Breast epithelium (tissue), 4 donors: ENCODE measurements around the gene TRPV4. TPM values are rescaled to one million over a fixed set of nuclear protein-coding genes. Genes with fewer than 3 reads are reported as not detected.

Experiments used
- DNase-seq, 2 donors: peaks; one replicate each; pipeline ENCODE4 v3.0.0-alpha.2; 2019; ENCODE audit warnings: low spot score in 2 of 2
- H3K27ac ChIP-seq, 2 donors: fragments of 200-600 bp; sonication (generic) in 1 of 2; one replicate each; pipeline ENCODE4 v1.5.1; 2016 to 2019; ENCODE audit warnings: mild to moderate bottlenecking in 1 of 2
- H3K27me3 ChIP-seq, 2 donors: fragments of 200-600 bp; sonication (generic) in 1 of 2; one replicate each; pipeline versions ENCODE4 v1.5.1 to v1.6.0; 2017 to 2019; ENCODE audit warnings: control low read depth in 1 of 2, mild to moderate bottlenecking in 1 of 2
- H3K36me3 ChIP-seq: fragments of 200-600 bp; one replicate; pipeline ENCODE4 v1.5.1; 2019
- H3K4me1 ChIP-seq, 2 donors: fragments of 200-600 bp; sonication (generic); one replicate each; pipeline ENCODE4 v1.5.1; 2016 to 2019; ENCODE audit warnings: control low read depth in 1 of 2
- H3K4me3 ChIP-seq, 3 donors: fragments of 200-600 bp; sonication (generic); 1 replicate in 2 of 3; 2 replicates in 1 of 3; pipeline ENCODE4 v1.5.1; 2016 to 2019; ENCODE audit warnings: mild to moderate bottlenecking in 3 of 3, moderate library complexity in 2 of 3
- H3K9me3 ChIP-seq, 2 donors: fragments of 200-600 bp; sonication (generic) in 1 of 2; one replicate each; pipeline ENCODE4 v1.5.1; 2016 to 2019; ENCODE audit warnings: control low read depth in 1 of 2
- POLR2A ChIP-seq: fragments of 450-650 bp; IDR thresholded peaks from one replicate; pipeline ENCODE4 v1.6.1; 2016; ENCODE audit warnings: antibody characterized with exemption, mild to moderate bottlenecking, moderate library complexity
- POLR2AphosphoS5 ChIP-seq, 3 donors: sonication (generic); formaldehyde crosslinking; IDR thresholded peaks; one replicate each; pipeline ENCODE4 v1.6.1; 2017; ENCODE audit warnings: antibody characterized with exemption in 3 of 3
- intact Hi-C: fragments of 100-400 bp; cut with DNase I; formaldehyde crosslinking; loops from one replicate; pipeline ENCODE4 v1.15.1; 2023; ENCODE audit warnings: low total_unique reads
- total RNA-seq, 3 donors: library from RNA; depleted of rRNA; stranded (reverse); fragments of >200 nt; gene quantifications; one replicate each; pipeline ENCODE4 v1.1.0, GENCODE V29; 2016
- TF ChIP-seq, protein P1 (sequence below), 3 donors: fragments of 450-650 bp; IDR thresholded peaks; one replicate each; pipeline ENCODE4 v1.5.1; 2016 to 2017; ENCODE audit warnings: antibody characterized with exemption in 3 of 3, mild to moderate bottlenecking in 3 of 3, moderate library complexity in 3 of 3

Gene TRPV4
- total RNA-seq, 3 donors from 2014 or later = 0.64 to 6.4 (median 2.0) TPM

GRCh38 chr12:109845824-109846205 is 12.6 kb upstream of the TRPV4 start:
- DNase-seq = no peak
- Histone ChIP-seq H3K4me3 (peak overlapping the region in 1 of 3 donors; percentile 58), H3K27me3 (no peaks in the 10 kb centered on the region), H3K36me3 (no peaks in the 10 kb centered on the region), H3K9me3 (no peaks in the 10 kb centered on the region), H3K4me1 (no peaks in the 10 kb centered on the region), H3K27ac (no peak overlapping the region)
- TF ChIP-seq, protein P1, sequence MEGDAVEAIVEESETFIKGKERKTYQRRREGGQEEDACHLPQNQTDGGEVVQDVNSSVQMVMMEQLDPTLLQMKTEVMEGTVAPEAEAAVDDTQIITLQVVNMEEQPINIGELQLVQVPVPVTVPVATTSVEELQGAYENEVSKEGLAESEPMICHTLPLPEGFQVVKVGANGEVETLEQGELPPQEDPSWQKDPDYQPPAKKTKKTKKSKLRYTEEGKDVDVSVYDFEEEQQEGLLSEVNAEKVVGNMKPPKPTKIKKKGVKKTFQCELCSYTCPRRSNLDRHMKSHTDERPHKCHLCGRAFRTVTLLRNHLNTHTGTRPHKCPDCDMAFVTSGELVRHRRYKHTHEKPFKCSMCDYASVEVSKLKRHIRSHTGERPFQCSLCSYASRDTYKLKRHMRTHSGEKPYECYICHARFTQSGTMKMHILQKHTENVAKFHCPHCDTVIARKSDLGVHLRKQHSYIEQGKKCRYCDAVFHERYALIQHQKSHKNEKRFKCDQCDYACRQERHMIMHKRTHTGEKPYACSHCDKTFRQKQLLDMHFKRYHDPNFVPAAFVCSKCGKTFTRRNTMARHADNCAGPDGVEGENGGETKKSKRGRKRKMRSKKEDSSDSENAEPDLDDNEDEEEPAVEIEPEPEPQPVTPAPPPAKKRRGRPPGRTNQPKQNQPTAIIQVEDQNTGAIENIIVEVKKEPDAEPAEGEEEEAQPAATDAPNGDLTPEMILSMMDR (IDR thresholded peaks at IDR 0.05) = no peak
- TF ChIP-seq POLR2A = no peak
- no peak for TF ChIP-seq POLR2AphosphoS5 (IDR thresholded peaks at IDR 0.05)
- intact Hi-C loops = loop anchor here (10.0 kb wide), 1 partner anchor 1641 kb away; no protein-coding TSS in a partner anchor

- no peak for TF ChIP-seq POLR2A
- TF ChIP-seq, protein P1 (IDR thresholded peaks at IDR 0.05) = peak; percentile 83 to 98 (median 98)
- H3K9me3 ChIP-seq = no peaks in the 10 kb centered on the region
- H3K27me3 ChIP-seq = no peaks in the 10 kb centered on the region
- H3K36me3 ChIP-seq = no peaks in the 10 kb centered on the region
- DNase-seq = peak; percentile 71 to 85
- intact Hi-C loops = loop anchor here (10.0 kb wide), 1 partner anchor 1640 kb away; no protein-coding TSS in a partner anchor
- H3K4me3 ChIP-seq = peak overlapping the region in 2 of 3 donors; percentile 23 to 58
- no peaks in the 10 kb centered on the region for H3K4me1 ChIP-seq
- H3K27ac ChIP-seq = no peak overlapping the region
These were observed 12.0 kb upstream of the TRPV4 start for GRCh38 chr12:109844983-109845823.

GRCh38 chr12:109844091-109844490 is 10.9 kb upstream of the TRPV4 start:
- intact Hi-C loops = loop anchor here (10.0 kb wide), 1 partner anchor 1639 kb away; no protein-coding TSS in a partner anchor
- no peaks in the 10 kb centered on the region for H3K36me3 ChIP-seq
- DNase-seq = no peak
- no peak overlapping the region for H3K4me3 ChIP-seq
- TF ChIP-seq POLR2AphosphoS5 (IDR thresholded peaks at IDR 0.05) (no peak), POLR2A (no peak)
- TF ChIP-seq, protein P1 (IDR thresholded peaks at IDR 0.05) = no peak
- H3K4me1 ChIP-seq = no peaks in the 10 kb centered on the region
- no peak overlapping the region for H3K27ac ChIP-seq
- no peaks in the 10 kb centered on the region for H3K9me3 ChIP-seq
- no peaks in the 10 kb centered on the region for H3K27me3 ChIP-seq

DNA sequence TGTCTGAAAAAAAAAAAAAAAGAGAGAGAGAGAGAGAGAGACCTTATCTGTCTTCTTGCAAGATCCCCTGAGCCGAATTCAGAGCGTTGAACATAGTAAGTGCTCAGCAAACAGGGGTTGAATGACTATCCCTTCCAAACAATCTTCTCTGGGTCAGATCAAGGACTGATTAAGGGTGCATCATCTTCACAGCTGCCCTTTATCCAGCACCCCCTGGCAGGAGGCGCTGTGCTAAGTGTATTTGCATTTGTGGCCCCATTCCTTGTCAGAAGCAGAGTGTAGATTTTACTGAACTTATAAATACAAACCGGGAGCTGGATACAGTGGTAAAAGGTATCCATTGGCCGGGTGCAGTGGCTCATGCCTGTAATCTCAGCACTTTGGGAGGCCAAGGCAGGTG is 8.8 kb upstream of the TRPV4 start:
- no peaks in the 10 kb centered on the region for H3K27me3 ChIP-seq
- no peak for DNase-seq
- no peak for TF ChIP-seq POLR2A
- TF ChIP-seq POLR2AphosphoS5 (IDR thresholded peaks at IDR 0.05) = no peak
- TF ChIP-seq, protein P1 (IDR thresholded peaks at IDR 0.05) = no peak
- intact Hi-C loops = loop anchor here (10.0 kb wide), 1 partner anchor 1637 kb away; no protein-coding TSS in a partner anchor
- H3K27ac ChIP-seq = no peak overlapping the region
- H3K9me3 ChIP-seq = no peaks in the 10 kb centered on the region
- H3K4me3 ChIP-seq = no peak overlapping the region
- no peaks in the 10 kb centered on the region for H3K36me3 ChIP-seq
- H3K4me1 ChIP-seq = no peaks in the 10 kb centered on the region

DNA sequence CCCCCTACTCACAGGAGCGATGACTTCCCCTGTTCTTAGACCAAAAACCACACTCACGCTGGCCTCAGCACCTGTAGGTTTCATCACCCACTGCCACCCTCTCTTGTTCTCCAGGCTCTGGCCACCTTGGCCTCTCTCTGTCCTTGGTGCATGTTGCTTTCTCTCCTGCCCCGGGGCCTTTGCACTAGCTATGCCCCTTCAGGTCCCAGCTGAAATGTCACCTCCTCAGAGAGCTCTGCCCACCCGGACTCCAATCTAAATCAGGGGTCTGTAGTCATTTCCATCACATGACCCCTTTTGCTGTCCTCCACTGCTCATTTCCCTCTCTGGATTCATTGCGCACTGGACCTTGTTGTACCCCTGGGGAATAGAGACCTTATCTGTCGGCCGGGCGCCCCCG is 8.2 kb upstream of the TRPV4 start:
- intact Hi-C loops = loop anchor here (10.0 kb wide), 1 partner anchor 1637 kb away; no protein-coding TSS in a partner anchor
- H3K4me3 ChIP-seq = no peak overlapping the region
- H3K4me1 ChIP-seq = no peaks in the 10 kb centered on the region
- H3K27me3 ChIP-seq = no peaks in the 10 kb centered on the region
- DNase-seq = no peak
- H3K36me3 ChIP-seq = no peaks in the 10 kb centered on the region
- TF ChIP-seq POLR2A = no peak
- TF ChIP-seq, protein P1 (IDR thresholded peaks at IDR 0.05) = no peak
- TF ChIP-seq POLR2AphosphoS5 (IDR thresholded peaks at IDR 0.05) = no peak
- no peaks in the 10 kb centered on the region for H3K9me3 ChIP-seq
- no peak overlapping the region for H3K27ac ChIP-seq
